ENCODE results near the gene SPEM1. TPM values are rescaled to one million over a fixed set of nuclear protein-coding genes. Genes with fewer than 3 reads are reported as not detected.

The SPEM1 gene
- total RNA-seq, 1 experiment from 2014 or later, result 0.33 TPM

DNA sequence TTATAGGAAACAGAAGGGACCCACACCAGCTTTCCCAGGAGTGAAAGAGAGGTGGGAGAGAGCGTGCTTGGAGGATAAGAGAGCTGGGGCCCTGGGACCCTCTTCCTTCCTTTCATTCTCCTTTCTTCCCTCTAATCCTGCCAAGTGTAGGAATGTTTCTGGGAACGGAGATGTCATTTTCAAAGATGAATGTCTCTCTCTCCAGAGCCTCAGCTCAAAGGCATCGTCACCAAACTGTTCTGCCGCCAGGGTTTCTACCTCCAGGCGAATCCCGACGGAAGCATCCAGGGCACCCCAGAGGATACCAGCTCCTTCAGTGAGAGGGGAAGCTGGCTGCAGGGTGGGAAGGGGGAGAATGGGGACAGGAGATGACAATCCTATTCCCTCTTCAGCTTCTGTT lies 21.1 kb downstream of the SPEM1 start:
- H4K8ac ChIP-seq (replicated peaks; ENCODE audit: insufficient read length, low read depth, low read length), result no peak overlapping the region
- WGBS (ENCODE audit: extremely low coverage, insufficient read length, low lambda C conversion rate), result no CpG with 5 or more reads among the region's 7 CpGs
- H2BK5ac ChIP-seq (ENCODE audit: insufficient read length, low read length), result no peak overlapping the region
- DNase-seq, result no peak
- H2AK5ac ChIP-seq (ENCODE audit: insufficient read length, low read length), result no peak overlapping the region
- no peaks in the 10 kb centered on the region; the same call in 1 of the 2 replicates for H3K4me1 ChIP-seq (ENCODE audit: insufficient read depth, low read length)
- Mint-ChIP-seq H3K4me1 (peaks cover 41 to 51% of the 10 kb centered on the region in 2 experiments), H3K4me3 (peak overlapping the region; percentile 93 to 98), H3K27me3 (ENCODE audit: low read depth) (peaks cover 32% of the 10 kb centered on the region), H3K9me3 (no peaks in the 10 kb centered on the region; a peak in 1 of 5 replicates), H3K27ac (peak overlapping the region in 1 of 3 experiments; percentile 67; a peak in 2 of 7 replicates), H3K36me3 (ENCODE audit: insufficient read depth in 1 of 3, low read depth in 3 of 3) (peaks cover 0 to 13% (median 2%) of the 10 kb centered on the region in 3 experiments; a peak in 3 of 7 replicates)
- no peak overlapping the region for H2BK12ac ChIP-seq (ENCODE audit: insufficient read length, low read depth, low read length)
- no peaks in the 10 kb centered on the region for H3K79me1 ChIP-seq (ENCODE audit: insufficient read depth, low read depth, low read length, poor library complexity, severe bottlenecking)
- H3K23me2 ChIP-seq (ENCODE audit: insufficient read length, low read depth, low read length, poor library complexity, severe bottlenecking), result peaks cover 34% of the 10 kb centered on the region
- H3K4ac ChIP-seq (ENCODE audit: low read depth, low read length), result no peak overlapping the region
- no peak overlapping the region for H3T11ph ChIP-seq (ENCODE audit: low read length)
- no peak overlapping the region for H3K27ac ChIP-seq (ENCODE audit: insufficient read length, low read depth, low read length)
- H3K9ac ChIP-seq (ENCODE audit: extremely low read depth, insufficient read length, low read length), result no peak overlapping the region
- no peak overlapping the region for H4K5ac ChIP-seq (ENCODE audit: insufficient read length, low read depth, low read length)
- H3K27me3 ChIP-seq (ENCODE audit: insufficient read depth, low read length), result peaks cover 7% of the 10 kb centered on the region
- no peak overlapping the region for H2AFZ ChIP-seq (ENCODE audit: low read length)
- no peak overlapping the region for H2BK20ac ChIP-seq (ENCODE audit: low read depth, low read length, poor library complexity, severe bottlenecking)
- H3K4me2 ChIP-seq (ENCODE audit: insufficient read depth, insufficient read length, low read length), result peak overlapping the region; percentile 60
- no peak overlapping the region for H2BK120ac ChIP-seq (ENCODE audit: low read depth, low read length, poor library complexity, severe bottlenecking)
- H3K56ac ChIP-seq (ENCODE audit: insufficient read length, low read depth, low read length), result no peak overlapping the region
- H4K91ac ChIP-seq (ENCODE audit: insufficient read length, low read depth, low read length), result no peak overlapping the region
- H3K9me3 ChIP-seq (ENCODE audit: control insufficient read depth, low read depth, low read length), result no peaks in the 10 kb centered on the region
- H4K20me1 ChIP-seq (ENCODE audit: control insufficient read depth, insufficient read depth, insufficient read length), result no peaks in the 10 kb centered on the region
- no peak overlapping the region for H3K18ac ChIP-seq (ENCODE audit: insufficient read length, low read depth, low read length)
- H2BK15ac ChIP-seq (ENCODE audit: low read depth, low read length), result no peak overlapping the region
- no peak overlapping the region for H3K14ac ChIP-seq (ENCODE audit: insufficient read depth, low read length)
- no peaks in the 10 kb centered on the region for H3K79me2 ChIP-seq (ENCODE audit: insufficient read depth, low read length)
- TF ChIP-seq, protein P1, sequence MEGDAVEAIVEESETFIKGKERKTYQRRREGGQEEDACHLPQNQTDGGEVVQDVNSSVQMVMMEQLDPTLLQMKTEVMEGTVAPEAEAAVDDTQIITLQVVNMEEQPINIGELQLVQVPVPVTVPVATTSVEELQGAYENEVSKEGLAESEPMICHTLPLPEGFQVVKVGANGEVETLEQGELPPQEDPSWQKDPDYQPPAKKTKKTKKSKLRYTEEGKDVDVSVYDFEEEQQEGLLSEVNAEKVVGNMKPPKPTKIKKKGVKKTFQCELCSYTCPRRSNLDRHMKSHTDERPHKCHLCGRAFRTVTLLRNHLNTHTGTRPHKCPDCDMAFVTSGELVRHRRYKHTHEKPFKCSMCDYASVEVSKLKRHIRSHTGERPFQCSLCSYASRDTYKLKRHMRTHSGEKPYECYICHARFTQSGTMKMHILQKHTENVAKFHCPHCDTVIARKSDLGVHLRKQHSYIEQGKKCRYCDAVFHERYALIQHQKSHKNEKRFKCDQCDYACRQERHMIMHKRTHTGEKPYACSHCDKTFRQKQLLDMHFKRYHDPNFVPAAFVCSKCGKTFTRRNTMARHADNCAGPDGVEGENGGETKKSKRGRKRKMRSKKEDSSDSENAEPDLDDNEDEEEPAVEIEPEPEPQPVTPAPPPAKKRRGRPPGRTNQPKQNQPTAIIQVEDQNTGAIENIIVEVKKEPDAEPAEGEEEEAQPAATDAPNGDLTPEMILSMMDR (conservative IDR thresholded peaks at IDR 0.05), result no peak
- no peak overlapping the region for H3K23ac ChIP-seq (ENCODE audit: insufficient read length, low read depth, low read length)
